Activated T-helper 9 cell treated with anti-CD3 and anti-CD28 coated beads, Interleukin-2, amount 50 U/mL, for 16 hours (primary cell): Measurements from ENCODE around the gene UNCX.

Experiments used
- DNase-seq: peaks from one replicate; pipeline ENCODE4 v3.0.0-alpha.2; 2020; ENCODE audit warnings: low read depth

UNCX gene

DNA sequence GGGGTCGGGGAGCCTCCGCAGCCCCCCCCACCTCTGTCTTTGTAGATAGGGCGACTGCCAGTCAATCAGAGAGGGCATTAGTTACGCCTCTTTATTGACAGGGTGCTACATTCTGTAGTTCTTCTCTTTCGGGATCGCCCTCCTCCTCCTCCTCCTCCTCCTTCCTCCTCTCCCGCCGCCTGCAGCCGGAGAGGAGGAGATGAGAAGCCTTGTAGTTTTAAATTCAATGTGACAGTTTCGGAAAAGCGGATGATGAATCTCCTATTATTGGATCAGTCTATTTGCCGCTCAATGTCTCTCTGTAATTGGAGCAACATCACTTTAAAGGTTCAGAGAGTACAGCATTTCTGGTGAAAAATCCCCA is 587 bp upstream of the UNCX start:
- no peak for DNase-seq

DNA sequence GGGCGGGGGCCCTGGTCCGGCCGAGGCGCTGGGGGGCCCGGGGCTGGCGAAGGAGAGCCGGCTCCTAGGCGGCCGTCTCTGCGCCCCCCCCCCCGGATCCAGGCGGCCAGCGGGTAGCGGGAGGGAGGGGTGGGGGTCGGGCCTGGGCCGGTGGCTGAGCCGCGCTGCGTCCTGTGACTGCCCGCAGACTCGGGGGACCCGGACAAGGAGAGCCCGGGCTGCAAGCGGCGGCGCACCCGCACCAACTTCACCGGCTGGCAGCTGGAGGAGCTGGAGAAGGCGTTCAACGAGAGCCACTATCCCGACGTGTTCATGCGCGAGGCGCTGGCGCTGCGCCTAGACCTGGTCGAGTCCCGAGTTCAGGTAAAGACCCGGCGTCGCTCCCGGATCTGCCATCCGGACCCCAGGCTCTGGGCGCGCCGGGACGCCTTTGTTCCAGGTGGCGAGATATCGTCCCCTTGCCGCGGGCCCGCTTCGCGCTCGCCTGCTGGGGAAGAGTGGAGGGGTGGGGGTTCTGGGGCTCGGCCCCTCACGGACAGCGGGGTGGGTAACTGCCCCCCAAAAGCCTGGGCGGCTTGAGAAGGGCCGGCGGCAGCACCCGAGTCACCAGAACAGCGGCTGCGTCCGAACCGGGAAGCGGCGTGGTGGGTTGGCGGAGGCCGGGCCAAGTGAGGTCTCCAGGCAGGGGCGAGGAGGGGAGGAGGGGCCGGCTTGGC is 819 bp downstream of the UNCX start:
- DNase-seq, result no peak

DNA sequence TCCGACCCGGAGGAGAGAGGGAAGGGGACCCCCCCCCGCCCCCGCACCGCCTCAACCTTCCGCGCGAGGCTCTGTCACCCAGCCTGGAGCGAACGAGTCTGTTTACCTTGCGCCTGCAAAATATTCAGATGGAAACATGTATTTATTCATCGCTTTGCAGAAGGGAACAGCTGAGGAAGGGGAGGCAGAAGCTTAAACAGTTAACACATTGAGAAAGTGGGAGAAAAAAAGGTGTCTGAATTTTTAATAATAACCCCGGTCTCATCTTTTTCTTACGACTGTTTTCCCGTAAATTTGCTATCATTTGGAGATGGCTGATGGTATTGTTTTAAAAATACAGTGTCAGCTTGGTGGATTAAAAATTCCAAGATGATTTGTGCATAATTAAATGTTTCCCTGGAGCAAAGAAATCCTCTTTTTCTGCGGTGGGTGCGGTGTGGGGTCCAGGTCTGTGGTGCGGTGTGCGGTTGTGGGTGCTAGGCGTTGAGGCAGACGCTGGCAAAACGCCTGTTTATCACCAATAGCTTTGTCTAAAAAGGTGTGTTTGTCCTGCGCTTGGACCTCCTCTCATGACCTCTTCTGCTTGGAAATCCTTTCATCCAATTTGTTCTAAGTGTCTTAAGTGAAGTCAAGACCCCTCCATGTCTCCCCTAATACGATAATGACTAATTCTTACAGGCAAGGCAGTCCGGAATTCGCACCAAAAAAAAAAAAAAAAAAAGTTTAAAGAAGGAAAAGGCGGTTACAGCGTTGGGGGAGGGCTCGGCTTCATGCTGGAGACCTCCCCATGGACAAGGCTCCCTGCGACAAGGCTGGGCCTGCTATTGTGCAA is 1.6 kb downstream of the UNCX start:
- no peak for DNase-seq

DNA sequence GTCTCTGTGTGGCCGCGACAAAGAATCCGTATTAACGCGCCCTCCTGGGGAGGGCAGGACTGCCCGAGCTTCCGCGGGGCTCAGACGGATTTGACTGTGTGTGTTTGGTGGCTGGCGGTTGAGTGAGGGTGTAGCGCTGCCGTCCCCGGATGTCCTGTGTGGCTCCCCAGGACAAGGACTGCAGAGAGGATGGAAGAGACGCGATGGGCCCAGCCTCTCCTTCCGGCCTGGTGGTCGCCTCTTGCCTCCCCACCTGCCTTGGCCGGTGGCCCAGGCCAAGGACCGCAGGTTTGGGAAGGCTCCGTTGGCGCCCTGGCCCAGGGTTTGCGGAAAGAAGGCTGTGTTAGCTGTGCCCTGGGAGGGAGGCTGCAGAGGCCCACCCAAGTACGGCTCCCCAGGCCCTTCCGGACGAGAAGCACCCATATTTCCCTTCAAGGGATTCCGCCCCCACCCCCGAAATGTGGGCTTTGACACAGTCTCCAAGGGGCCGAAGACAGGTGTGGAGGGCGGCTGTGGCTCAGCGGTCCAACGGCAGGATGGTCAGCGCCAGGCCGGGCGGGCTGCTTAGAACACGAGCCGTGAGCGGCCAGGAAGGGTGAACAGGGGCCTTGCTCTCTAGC is 2.3 kb downstream of the UNCX start:
- DNase-seq, result no peak

DNA sequence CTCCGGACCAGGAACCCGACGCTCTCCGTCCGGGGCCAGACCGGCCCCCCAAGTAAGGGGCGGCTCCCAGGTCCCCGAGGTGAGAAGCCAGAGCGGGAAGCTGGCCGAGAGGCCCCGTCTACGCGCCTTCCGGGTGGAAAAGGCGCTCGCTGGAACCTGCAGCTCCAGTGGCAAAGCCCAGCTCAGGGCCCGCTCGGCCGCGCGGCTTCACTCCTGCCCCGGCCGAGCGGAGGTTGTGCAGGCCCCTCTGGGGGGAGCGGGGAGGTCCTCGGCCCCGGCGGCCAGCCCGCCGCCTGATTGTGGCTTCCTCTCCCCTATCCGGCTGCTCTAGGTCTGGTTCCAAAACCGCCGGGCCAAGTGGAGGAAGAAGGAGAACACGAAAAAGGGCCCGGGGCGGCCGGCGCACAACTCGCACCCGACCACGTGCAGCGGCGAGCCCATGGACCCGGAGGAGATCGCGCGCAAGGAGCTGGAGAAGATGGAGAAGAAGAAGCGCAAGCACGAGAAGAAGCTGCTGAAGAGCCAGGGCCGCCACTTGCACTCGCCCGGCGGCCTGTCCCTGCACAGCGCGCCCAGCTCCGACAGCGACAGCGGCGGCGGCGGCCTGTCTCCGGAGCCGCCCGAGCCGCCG is 2.9 kb downstream of the UNCX start:
- no peak for DNase-seq

DNA sequence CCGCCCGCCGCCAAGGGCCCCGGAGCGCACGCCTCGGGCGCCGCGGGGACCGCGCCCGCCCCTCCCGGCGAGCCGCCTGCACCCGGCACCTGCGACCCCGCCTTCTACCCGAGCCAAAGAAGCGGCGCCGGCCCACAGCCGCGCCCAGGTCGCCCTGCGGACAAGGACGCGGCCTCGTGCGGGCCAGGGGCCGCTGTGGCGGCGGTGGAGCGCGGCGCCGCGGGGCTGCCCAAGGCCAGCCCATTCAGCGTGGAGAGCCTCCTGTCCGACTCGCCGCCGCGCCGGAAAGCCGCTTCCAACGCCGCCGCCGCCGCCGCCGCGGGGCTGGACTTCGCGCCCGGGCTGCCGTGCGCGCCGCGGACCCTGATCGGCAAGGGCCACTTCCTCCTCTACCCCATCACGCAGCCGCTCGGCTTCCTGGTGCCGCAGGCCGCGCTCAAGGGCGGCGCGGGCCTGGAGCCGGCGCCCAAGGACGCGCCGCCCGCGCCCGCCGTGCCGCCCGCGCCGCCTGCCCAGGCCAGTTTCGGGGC is 3.5 kb downstream of the UNCX start:
- DNase-seq, result no peak

DNA sequence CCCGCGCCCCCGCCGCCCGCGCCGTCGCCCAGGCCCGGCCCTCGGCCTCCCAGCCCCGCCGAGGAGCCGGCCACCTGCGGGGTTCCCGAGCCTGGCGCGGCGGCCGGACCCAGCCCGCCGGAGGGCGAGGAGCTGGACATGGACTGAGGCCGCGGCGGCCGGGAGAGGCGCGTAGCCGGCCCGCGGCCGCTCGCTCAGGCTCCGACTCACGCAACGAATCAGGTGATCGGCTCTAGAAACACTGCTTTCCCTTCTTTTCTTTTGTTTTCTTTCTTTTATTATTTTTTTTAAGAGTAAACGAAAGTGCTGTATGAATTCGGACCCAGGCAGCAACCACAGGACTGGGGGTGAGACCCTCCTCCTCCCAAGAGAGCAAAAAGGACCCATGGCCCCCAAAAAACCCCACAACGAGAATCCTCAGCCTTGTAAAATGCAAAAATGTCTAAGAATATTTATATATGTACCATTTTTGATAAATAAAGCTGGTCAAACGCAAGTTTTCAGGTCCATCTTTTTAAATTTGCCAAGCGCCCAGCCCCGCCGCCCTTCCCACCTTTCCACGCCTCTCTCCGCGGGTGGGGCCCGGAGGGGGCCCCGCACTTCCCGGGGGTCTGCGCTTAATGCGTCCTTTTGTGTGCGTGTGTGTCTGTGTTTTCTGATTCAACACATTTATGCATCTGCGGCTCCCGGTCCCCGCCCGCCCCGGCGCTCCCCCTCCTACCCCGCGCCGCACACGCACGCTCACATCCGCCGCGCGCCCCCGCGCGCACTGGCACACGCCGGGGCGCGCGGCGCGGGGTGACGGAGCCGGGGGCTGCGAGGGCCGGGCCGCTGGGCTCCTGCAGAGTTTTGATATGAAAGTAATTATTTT is 4.4 kb downstream of the UNCX start:
- no peak for DNase-seq

DNA sequence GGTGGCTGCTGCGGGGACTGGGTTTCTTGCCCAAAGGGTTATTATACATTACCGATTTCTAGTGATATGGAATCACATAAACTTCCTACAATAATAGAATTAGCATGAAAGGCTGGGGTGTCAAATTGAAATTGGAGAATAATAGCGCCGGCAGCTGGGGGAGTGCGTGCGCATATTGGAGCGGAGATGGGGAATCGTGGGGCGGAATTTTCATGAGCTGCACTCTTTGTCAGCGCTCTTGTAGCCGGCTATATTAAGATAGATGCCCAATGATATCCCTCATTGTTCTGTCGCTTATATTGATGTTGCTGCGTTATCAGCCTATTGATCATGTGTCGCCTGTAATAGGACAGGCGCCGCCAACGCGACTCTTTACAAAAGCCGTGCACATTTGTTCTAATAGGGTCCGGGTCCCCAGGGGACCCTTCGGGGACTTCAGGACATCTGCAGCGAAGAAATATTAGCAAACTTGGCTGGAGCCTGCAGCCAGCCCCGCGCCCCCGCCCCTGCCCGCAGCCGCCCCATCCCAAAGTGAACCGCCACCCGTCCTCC is 5.1 kb downstream of the UNCX start:
- no peak for DNase-seq

DNA sequence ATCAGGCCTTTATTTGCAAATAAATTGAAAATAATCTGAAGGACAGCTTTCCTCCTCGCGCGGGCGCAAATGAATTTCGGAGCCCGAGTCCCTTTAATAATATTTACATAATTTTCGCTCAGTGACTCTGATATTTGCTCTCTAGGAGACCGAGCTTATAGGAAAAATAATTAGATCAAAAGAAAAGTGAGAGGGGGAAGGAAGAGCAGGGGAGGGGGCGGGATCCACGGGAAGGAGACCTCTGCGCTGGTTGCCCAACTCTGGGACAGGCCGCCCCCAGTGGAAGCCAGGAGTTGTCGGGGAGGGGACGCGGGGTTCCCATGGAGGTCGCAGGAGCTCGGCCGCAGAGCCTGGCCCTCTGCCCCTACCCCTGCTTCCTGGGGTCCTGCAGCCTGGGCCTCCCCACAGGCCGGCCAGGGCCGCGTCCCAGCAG is 5.8 kb downstream of the UNCX start:
- no peak for DNase-seq

DNA sequence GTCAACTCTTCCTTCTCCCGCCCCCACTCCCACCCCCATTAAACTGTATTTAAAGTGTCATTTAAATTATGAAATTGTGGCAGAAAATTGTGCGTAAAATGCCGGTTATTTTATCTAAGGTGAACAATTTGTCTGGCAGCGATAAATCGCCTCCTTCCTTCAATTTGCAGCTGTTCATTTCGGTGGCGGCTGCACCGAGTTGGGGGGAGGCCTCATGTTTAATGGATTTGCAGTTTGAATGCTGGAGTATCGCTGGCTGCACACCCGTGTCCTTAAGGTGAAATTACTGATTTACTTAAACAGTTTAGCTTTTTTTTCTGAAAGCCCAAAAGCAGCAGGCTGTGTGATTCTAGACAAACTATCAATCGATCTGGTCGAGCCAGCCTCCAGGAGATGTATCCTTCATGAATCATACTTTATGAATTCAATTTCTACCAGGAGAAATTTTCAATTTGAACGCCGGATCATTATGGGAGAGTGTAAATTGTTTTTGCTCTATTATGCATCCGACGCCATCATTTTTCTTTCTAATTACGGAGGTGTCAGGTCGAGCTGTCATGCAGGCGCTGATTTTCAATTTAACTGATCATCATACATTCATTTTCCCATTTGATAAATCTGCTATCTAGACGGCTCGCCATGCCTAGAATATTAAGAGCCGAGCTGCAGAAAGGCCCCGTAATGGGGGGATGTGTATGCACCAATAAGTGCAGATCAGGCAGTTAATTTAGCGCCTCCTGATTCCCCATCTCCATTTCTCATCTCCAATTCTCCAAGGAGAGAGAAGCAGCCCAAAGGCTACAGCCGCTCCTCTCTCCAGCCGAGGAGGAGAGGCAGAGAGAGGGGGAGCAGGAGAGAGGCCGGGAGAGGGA is 6.5 kb downstream of the UNCX start:
- DNase-seq, result no peak

DNA sequence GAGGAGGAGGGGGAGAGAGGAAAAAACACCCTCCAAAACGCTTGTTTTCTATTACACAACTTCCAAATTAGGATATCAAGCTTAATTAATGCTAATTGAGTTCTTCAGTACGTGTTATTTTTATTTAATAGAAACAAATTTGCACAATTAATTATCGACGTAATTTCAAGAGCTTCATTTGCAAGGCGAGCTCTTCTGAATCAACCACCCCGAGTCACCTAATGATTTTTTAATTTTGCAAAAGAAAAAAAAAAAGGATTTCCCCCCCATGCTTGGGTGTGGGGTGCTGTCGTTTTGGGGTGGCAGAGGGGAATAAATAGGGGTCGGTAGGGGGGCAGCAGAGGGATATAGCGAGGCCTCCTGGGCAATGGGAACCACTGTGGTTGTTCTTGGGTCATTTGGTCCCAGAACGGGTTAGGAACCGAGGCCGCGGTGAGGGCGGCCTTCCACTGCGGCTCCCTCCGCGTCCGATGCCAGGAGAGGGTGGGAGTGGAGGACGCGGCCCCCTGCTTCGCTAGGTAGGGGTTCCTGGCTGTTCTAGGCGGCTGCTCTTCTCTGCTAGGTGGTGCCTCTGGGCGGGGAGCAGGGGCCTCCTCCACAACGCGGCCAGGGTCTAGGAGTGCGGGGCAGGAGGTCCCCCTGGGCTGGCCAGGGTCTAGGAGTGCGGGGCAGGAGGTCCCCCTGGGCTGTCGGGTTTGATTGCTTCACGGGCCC is 7.3 kb downstream of the UNCX start:
- no peak for DNase-seq

DNA sequence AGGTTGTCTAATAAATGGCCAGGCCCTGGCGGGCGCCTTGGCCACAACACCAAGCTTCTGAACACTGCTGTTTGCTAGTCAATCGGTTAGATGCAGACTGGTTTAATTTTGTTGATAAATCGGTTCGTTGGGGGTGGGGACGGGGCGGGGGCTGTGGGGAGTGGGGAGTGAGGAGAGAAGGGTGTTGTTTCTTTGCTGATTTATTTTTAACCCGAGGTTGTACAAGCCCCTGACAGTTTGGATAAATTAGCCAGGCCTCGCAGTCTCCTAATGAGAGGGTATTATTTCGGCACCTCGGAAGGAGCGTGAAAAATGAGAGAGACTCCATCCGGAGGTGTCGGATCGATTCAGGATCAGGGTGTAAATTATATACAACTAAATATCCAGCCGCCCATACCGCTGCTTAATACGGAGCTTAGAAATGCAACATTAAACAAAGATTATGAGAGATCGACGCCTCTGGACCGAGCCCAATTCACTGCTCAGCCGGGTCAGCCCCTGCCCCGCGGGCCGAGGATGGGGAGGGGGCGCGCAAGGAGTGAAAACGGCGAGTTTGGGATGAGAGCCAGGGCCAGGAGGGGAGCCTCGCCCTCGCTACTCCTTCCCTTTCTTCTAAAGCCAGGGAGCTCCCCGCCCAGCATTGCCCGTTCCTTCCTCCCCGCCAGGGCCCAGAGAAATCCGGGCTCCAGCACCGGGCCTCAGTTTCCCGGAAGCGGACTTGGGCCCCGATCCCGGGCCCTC is 8.0 kb downstream of the UNCX start:
- DNase-seq, result no peak

DNA sequence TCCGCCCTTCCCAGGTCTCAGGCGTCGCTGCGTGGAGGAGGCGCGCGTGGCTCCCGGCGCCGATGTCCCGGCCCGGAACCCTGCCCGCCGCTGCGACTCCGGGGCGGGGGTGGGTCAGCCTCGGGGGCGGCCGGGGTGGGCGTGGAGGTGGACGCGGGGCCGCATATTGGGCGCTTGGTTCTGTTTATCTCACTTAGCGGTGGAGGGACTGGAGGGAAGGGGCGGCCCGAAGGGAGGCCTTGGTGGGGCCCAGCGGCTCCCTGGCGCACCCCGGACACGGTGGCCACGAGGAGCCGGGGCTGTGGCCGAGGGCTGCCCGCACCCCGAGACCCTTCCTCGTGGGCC is 8.6 kb downstream of the UNCX start:
- DNase-seq, result no peak

DNA sequence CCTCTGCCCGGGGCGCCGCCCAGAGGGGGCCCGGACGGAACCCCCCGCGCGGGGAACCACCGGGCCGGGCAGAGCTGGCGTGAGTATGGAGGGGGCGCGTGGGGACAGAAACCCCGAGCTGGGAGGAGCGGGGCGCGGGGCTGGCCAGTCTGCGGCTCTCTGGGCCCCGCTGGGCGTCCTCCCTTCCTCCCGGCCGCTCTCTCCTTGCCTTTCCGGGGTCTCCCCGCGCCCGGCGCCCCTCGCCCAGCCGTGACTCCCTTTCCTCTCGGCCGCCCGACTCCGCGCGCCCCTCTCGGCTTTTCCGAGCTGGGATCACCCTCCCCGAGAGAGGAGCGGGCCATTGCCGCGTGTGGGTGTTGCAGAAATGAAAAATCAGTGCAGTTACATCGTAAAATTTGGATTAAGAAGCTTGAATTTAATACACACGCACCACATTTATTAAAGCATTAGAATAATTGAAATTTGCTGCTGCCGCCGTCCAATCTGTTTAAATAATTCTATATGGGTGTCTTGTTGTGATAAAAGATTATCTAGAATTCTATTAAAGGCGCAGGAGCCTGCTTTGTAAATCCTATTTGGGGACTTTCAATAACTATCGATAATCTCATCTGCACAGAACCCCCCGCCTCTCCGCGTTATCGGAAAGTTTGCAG is 9.1 kb downstream of the UNCX start:
- DNase-seq, result no peak

DNA sequence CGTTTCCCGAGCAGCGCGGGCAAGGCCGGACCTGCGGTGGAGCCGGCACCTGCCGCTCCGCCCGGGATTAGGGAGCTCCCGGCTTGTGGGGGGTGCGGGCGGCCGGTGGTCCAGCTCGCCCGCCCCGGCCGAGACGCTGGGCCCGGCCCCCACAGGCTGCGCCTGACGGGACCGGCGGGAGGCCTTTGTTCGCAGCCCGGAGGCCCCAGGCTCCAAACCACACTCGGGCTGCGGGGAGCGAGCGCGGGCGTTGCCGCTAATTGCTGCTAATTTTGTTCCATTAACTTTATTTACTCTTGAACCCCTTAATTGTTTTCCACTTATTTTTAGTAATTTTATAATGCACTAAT is 9.6 kb downstream of the UNCX start:
- DNase-seq, result no peak

DNA sequence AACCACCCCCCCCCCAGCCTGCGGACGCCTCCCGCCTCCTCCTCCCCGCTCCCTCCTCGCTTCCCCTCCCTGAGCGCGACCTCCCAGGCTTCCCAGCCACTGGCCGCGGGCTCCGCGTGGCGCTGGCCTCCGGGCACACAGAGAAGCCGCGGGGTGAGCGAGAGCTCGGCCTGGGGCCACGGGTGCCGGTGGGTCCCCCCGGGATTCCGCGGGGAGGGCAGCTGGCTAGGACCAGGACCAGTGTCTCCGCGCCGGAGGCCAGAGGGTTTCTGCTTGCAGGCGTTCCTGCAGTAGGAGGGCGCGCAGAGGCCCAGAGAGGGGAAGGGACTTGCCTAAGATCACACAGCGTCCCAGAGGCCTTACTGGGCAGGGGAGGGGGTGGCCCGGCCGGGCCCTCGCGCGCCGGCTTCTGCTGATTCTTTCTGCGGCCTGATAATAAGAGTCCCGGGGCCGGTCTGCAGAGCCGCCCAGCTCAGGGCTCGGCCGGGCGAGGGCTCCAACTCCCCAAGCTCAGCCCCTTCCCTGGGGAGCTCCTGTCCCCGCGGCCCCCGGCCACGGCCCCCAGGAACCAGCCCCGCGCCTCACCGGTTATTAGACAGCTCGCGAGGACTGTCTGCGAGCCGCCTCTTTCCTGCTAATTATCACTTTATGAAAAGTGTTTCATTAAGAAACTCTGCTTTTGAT is 10.1 kb downstream of the UNCX start:
- no peak for DNase-seq

DNA sequence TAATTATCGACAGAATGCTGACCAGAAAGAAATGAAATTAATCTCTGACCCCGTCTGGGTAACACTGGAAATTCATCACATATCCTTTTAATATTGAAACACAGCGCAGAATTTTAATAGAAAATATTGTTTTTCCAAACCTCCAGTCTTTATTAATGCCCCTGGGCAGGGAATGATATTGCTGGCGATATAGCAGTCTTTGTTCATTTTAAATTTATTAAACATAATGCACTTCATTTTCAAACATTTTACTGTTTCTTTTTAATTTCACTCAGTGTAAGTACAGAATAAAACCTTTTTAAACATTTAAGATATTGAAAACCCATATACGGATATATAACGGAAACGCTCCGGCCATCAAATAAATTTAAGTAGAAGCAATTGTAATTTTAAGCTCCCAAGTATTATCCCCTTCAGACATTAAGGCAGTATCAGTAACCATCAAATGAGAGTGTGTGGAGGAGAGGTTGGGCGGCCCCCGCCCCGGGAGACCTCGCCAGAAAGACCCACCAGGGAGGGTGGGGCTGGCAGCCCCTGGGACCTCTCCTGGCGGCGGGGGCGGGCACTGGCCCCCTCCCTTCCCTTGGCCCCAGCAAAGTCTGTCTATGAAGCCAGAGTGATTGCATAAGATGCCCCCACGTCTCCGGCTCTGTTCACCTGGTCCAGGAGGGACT is 10.8 kb downstream of the UNCX start:
- DNase-seq, result no peak
